ENCODE data around the gene PFKM. TPM values are rescaled to one million over a fixed set of nuclear protein-coding genes. Genes with fewer than 3 reads are reported as not detected.

PFKM gene
- total RNA-seq, 1 donor from 2014 or later, result 41.8 TPM

DNA sequence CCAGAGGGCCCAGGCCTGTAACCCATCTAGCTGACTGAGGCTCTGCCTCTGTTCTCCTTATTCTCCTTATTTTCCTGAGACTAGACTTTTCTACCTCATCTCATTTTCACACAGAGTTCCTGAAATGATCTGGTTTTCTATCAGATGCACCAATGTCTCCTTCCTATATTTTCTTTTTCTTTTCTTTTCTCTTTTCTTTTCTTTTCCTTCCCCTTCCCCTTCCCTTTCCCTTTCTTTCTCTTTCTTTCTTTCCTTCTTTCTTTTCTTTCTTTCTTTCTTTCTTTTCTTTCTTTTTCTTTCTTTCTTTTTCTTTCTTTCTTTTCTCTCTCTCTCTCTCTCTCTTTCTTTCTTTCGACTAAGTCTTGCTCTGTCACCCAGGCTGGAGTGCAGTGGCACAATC lies 61.3 kb downstream of the PFKM start:
- intact Hi-C loops (cut with DNase I), result no loop called here
- TF ChIP-seq, protein P1, sequence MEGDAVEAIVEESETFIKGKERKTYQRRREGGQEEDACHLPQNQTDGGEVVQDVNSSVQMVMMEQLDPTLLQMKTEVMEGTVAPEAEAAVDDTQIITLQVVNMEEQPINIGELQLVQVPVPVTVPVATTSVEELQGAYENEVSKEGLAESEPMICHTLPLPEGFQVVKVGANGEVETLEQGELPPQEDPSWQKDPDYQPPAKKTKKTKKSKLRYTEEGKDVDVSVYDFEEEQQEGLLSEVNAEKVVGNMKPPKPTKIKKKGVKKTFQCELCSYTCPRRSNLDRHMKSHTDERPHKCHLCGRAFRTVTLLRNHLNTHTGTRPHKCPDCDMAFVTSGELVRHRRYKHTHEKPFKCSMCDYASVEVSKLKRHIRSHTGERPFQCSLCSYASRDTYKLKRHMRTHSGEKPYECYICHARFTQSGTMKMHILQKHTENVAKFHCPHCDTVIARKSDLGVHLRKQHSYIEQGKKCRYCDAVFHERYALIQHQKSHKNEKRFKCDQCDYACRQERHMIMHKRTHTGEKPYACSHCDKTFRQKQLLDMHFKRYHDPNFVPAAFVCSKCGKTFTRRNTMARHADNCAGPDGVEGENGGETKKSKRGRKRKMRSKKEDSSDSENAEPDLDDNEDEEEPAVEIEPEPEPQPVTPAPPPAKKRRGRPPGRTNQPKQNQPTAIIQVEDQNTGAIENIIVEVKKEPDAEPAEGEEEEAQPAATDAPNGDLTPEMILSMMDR (IDR thresholded peaks at IDR 0.05), result no peak
- Histone ChIP-seq H3K27me3 (peaks cover 62% of the 10 kb centered on the region), H3K36me3 (no peaks in the 10 kb centered on the region), H3K27ac (no peak overlapping the region), H3K4me1 (peaks cover 8% of the 10 kb centered on the region), H3K9me3 (no peaks in the 10 kb centered on the region), H3K4me3 (no peak overlapping the region)
- DNase-seq (no peak), ATAC-seq (no peak)

DNA sequence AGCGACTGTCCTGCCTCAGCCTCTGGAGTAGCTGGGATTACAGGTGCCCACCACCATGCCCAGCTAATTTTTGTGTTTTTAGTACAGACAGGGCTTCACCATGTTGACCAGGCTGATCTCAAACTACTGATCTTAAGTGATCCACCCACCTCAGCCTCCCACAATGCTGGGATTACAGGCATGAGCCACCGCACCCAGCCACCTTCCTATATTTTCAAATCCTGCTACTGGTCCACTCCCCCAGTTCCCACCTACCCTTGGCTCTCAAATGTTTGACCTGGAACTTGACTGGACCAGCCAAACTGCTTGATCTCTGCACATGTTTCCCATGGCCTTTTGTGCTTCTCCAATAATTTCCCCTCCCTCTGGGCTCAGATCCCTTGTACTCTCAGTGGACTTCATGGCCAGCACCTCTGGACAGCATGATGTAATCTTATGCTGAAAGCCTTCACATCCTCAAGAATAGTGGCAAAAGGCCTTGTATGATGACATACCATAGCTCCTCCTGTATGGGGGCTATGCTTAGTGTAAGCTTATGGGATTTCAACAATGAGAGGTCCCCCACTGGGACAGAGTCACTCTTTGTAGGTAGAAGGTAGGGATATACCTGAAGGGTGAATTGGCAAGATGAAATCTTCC lies 61.8 kb downstream of the PFKM start:
- Histone ChIP-seq H3K36me3 (no peaks in the 10 kb centered on the region), H3K4me3 (no peak overlapping the region), H3K27me3 (peaks cover 63% of the 10 kb centered on the region), H3K9me3 (no peaks in the 10 kb centered on the region), H3K27ac (no peak overlapping the region), H3K4me1 (peaks cover 8% of the 10 kb centered on the region)
- DNase-seq (no peak), ATAC-seq (no peak)
- intact Hi-C loops (cut with DNase I), result no loop called here
- TF ChIP-seq, protein P1 (IDR thresholded peaks at IDR 0.05), result no peak

DNA sequence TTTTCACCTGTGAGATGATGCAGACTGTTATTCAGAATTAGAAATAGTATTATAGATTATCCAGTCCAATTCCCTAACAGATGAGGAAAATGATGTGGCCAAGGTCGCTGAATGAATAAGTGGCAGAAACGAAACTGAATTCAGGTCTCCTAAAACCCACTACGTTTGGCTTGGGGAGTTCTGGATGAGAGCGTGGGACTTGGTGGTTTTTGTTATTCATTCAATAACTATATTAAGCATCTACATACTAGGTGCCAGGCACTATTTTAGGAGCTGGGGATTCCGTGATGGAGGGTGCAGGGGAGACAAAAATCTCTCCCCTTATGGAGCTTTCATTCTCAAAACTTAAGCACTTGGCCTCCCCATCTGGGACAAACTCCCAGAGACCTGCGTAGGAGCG lies 63.5 kb downstream of the PFKM start:
- H3K4me1 ChIP-seq, result peaks cover 8% of the 10 kb centered on the region
- H3K9me3 ChIP-seq, result no peaks in the 10 kb centered on the region
- DNase-seq (no peak), ATAC-seq (no peak)
- intact Hi-C loops (cut with DNase I), result no loop called here
- no peak overlapping the region for H3K27ac ChIP-seq
- peaks cover 63% of the 10 kb centered on the region for H3K27me3 ChIP-seq
- no peaks in the 10 kb centered on the region for H3K36me3 ChIP-seq
- peak overlapping the region; percentile 49 for H3K4me3 ChIP-seq
- TF ChIP-seq, protein P1 (IDR thresholded peaks at IDR 0.05), result no peak

- DNase-seq (peak; percentile 76), ATAC-seq (peak; percentile 77)
- peak within 1 kb of the TSS; percentile 49 for H3K4me3 ChIP-seq
- peaks cover 57% of the 10 kb centered on the region for H3K27me3 ChIP-seq
- peaks cover 8% of the 10 kb centered on the region for H3K4me1 ChIP-seq
- no peaks in the 10 kb centered on the region for H3K9me3 ChIP-seq
- no peak within 1 kb of the TSS for H3K27ac ChIP-seq
- TF ChIP-seq, protein P1 (IDR thresholded peaks at IDR 0.05), result peak; percentile 32
- no peaks in the 10 kb centered on the region for H3K36me3 ChIP-seq
- intact Hi-C loops (cut with DNase I), result no loop called here
Measured at GRCh38 chr12:48183091-48183875, 64.1 kb downstream of the PFKM start, which contains the start of gene CCDC184. Gene CCDC184, plus strand, starts transcription at chr12:48183644. Its CDS starts 479 bp downstream, at chr12:48184123.

DNA sequence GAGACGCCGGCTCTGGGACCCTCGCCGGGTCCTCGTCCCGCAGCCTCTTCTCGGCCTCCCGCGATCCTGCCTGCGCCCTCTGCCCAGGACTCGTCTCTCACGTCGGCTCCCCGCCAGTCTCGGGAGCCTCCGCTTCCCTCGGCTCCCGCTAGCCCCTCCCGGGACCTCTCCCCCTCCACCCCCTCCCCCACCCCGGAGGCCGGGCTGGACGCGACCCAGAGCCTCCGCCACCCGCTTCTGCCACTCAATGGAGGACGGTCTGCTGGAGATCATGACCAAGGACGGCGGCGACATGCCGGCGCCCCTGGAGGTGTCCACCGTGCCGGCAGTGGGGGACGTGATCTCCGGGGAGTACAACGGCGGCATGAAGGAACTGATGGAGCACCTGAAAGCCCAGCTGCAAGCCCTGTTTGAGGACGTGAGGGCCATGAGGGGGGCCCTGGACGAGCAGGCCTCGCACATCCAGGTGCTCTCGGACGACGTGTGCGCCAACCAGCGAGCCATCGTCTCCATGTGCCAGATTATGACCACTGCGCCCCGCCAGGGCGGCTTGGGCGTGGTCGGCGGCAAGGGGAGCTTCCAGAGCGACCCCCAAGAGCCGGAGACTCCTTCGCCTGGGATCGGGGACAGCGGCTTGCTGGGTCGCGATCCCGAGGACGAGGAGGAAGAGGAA lies 64.8 kb downstream of the PFKM start:
- no peak overlapping the region for H3K27ac ChIP-seq
- intact Hi-C loops (cut with DNase I), result no loop called here
- ATAC-seq, result peak; percentile 27

More for the DNA sequence above, 64.8 kb downstream of the PFKM start:
- TF ChIP-seq, protein P1 (IDR thresholded peaks at IDR 0.05), result no peak
- Histone ChIP-seq H3K4me1 (peaks cover 8% of the 10 kb centered on the region), H3K9me3 (no peaks in the 10 kb centered on the region), H3K4me3 (peak overlapping the region; percentile 49), H3K36me3 (no peaks in the 10 kb centered on the region), H3K27me3 (peaks cover 50% of the 10 kb centered on the region)
- DNase-seq, result no peak

All from upper lobe of right lung (tissue), 1 donor.